OCI-LY3 (cell line): ENCODE results near the gene MFRP.

ENCODE experiments used
- CTCF ChIP-seq: fragments of 200-600, 300-600 bp; sonication (generic); IDR thresholded peaks from 2 replicates; pipeline ENCODE4 v1.5.1; 2014; ENCODE audit warnings: antibody characterized with exemption, low read length, low read depth
- EZH2phosphoT487 ChIP-seq: fragments of 200-600 bp; shearing (Covaris generic); IDR thresholded peaks from 2 replicates; pipeline ENCODE4 v1.6.1; 2018; ENCODE audit warnings: antibody characterized with exemption, mixed run types, low read depth

- no peak for TF ChIP-seq CTCF
- no peak for TF ChIP-seq EZH2phosphoT487
Observed at GRCh38 chr11:119305556-119306372, 40.7 kb downstream of the MFRP start.
